NCI-H1436 treated with DMSO at 0.1 percent for 48 hours (cell line): Measurements from ENCODE around the gene ACSS2.

Experiments used
- DNase-seq: peaks from one replicate; lab custom pipeline; 2025; lab: John Stamatoyannopoulos, UW

ACSS2 gene

GRCh38 chr20:34907616-34908469, 31.4 kb downstream of the ACSS2 start:
- DNase-seq: no peak

GRCh38 chr20:34915131-34915530, 38.7 kb downstream of the ACSS2 start:
- DNase-seq: no peak

- no peak for DNase-seq
Measured at GRCh38 chr20:34915749-34916455, 39.5 kb downstream of the ACSS2 start.

- no peak for DNase-seq
Measured at GRCh38 chr20:34916774-34917354, 40.5 kb downstream of the ACSS2 start.

- no peak for DNase-seq
Measured at GRCh38 chr20:34920055-34920454, 43.6 kb downstream of the ACSS2 start.

- DNase-seq: no peak
Measured at GRCh38 chr20:34921436-34921835, 45.0 kb downstream of the ACSS2 start.

GRCh38 chr20:34922654-34923381, 46.4 kb downstream of the ACSS2 start:
- DNase-seq: no peak

- DNase-seq: no peak
Measured at GRCh38 chr20:34923414-34923813, 47.0 kb downstream of the ACSS2 start.

GRCh38 chr20:34925341-34925740, 48.9 kb downstream of the ACSS2 start:
- no peak for DNase-seq

- DNase-seq: no peak
Measured at GRCh38 chr20:34925981-34926380, 49.6 kb downstream of the ACSS2 start.

- DNase-seq: no peak
Measured at GRCh38 chr20:34926581-34926980, 50.2 kb downstream of the ACSS2 start.

GRCh38 chr20:34927736-34928135, 51.3 kb downstream of the ACSS2 start:
- DNase-seq: no peak

- no peak for DNase-seq
Measured at GRCh38 chr20:34928411-34928810, 52.0 kb downstream of the ACSS2 start.

GRCh38 chr20:34931771-34932170, 55.4 kb downstream of the ACSS2 start:
- no peak for DNase-seq

GRCh38 chr20:34938466-34939163, 62.2 kb downstream of the ACSS2 start:
- DNase-seq: no peak

GRCh38 chr20:34940081-34940481, 63.7 kb downstream of the ACSS2 start:
- no peak for DNase-seq

- DNase-seq: no peak
Measured at GRCh38 chr20:34941226-34941625, 64.8 kb downstream of the ACSS2 start.

- DNase-seq: no peak
Measured at GRCh38 chr20:34942301-34942700, 65.9 kb downstream of the ACSS2 start.

GRCh38 chr20:34943808-34944567, 67.6 kb downstream of the ACSS2 start:
- DNase-seq: no peak

- no peak for DNase-seq
Measured at GRCh38 chr20:34945315-34946077, 69.1 kb downstream of the ACSS2 start.
